Measurements from ENCODE around the gene CALCR.

- TF ChIP-seq, protein P1, sequence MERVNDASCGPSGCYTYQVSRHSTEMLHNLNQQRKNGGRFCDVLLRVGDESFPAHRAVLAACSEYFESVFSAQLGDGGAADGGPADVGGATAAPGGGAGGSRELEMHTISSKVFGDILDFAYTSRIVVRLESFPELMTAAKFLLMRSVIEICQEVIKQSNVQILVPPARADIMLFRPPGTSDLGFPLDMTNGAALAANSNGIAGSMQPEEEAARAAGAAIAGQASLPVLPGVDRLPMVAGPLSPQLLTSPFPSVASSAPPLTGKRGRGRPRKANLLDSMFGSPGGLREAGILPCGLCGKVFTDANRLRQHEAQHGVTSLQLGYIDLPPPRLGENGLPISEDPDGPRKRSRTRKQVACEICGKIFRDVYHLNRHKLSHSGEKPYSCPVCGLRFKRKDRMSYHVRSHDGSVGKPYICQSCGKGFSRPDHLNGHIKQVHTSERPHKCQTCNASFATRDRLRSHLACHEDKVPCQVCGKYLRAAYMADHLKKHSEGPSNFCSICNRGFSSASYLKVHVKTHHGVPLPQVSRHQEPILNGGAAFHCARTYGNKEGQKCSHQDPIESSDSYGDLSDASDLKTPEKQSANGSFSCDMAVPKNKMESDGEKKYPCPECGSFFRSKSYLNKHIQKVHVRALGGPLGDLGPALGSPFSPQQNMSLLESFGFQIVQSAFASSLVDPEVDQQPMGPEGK (CRISPR knock-in tag; IDR thresholded peaks at IDR 0.05; ENCODE audit: borderline replicate concordance), result no peak
- TF ChIP-seq GLIS3 (CRISPR knock-in tag; IDR thresholded peaks at IDR 0.05) (no peak), CSDC2 (CRISPR knock-in tag; IDR thresholded peaks at IDR 0.05) (no peak), ZFP30 (CRISPR knock-in tag; IDR thresholded peaks at IDR 0.05) (no peak), OSR1 (CRISPR knock-in tag; IDR thresholded peaks at IDR 0.05) (no peak), BACH2 (CRISPR knock-in tag; IDR thresholded peaks at IDR 0.05; ENCODE audit: borderline replicate concordance) (no peak), ZC3H10 (CRISPR knock-in tag; IDR thresholded peaks at IDR 0.05) (no peak)
Observed at GRCh38 chr7:93575555-93576399, 1.3 kb upstream of the CALCR start.
